ENCODE data around the gene CHAC1. TPM values are rescaled to one million over a fixed set of nuclear protein-coding genes. Genes with fewer than 3 reads are reported as not detected.
"Not testable (repeated sequence)": the region's sequence is repeated elsewhere in the genome, so short reads cannot be mapped to it uniquely, and the experiment has no call there.

CHAC1 gene
- total RNA-seq, 4 donors from 2014 or later, result 0.60 to 6.7 (median 2.5) TPM

GRCh38 chr15:40951764-40952163 is 1.5 kb upstream of the CHAC1 start:
- H3K27ac ChIP-seq, result peak overlapping the region in 1 of 4 donors; percentile 90
- no peak for TF ChIP-seq EP300 (IDR thresholded peaks at IDR 0.05; ENCODE audit: low read depth)
- TF ChIP-seq POLR2A (IDR thresholded peaks at IDR 0.05), result no peak
- TF ChIP-seq CTCF (IDR thresholded peaks at IDR 0.05), result no peak
- no peak for TF ChIP-seq POLR2AphosphoS5 (IDR thresholded peaks at IDR 0.05)
- DNase-seq, result no peak
- WGBS, 2 donors (ENCODE audit: low coverage in 1 of 2), result 88 to 91% methylated on average over 4 of the region's 4 CpGs
- H3K9me3 ChIP-seq, result no peaks in the 10 kb centered on the region
- H3K4me1 ChIP-seq, result peaks cover 2 to 30% (median 15%) of the 10 kb centered on the region in 4 donors
- no peak overlapping the region for H3K4me3 ChIP-seq
- intact Hi-C loops (cut with DNase I; ENCODE audit: low total_unique reads), result no loop called here
- no peaks in the 10 kb centered on the region for H3K27me3 ChIP-seq
- H3K36me3 ChIP-seq, result no peaks in the 10 kb centered on the region
- in situ Hi-C loops (cut with MboI; ENCODE audit: low pct_ligation_motif_present in 1 of 4, low pct_unique_long_range_greater_than_20kb in 1 of 4, low sequenced_read_pairs in 3 of 4), result no loop called here

- in situ Hi-C loops (cut with MboI; ENCODE audit: low pct_ligation_motif_present in 1 of 4, low pct_unique_long_range_greater_than_20kb in 1 of 4, low sequenced_read_pairs in 3 of 4), result no loop called here
- H3K4me1 ChIP-seq, result peaks cover 8 to 37% (median 15%) of the 10 kb centered on the region in 4 donors
- TF ChIP-seq POLR2A (IDR thresholded peaks at IDR 0.05) (no peak), POLR2AphosphoS5 (IDR thresholded peaks at IDR 0.05) (no peak), EP300 (IDR thresholded peaks at IDR 0.05; ENCODE audit: low read depth) (no peak), CTCF (IDR thresholded peaks at IDR 0.05) (no peak)
Measured at GRCh38 chr15:40952301-40952900, 870 bp upstream of the CHAC1 start.

GRCh38 chr15:40953713-40954074 is 423 bp downstream of the CHAC1 start:
- TF ChIP-seq POLR2A (IDR thresholded peaks at IDR 0.05), result no peak
- Histone ChIP-seq H3K4me1 (peaks cover 9 to 42% (median 15%) of the 10 kb centered on the region in 4 donors), H3K27ac (peak overlapping the region; percentile 85 to 90 (median 86)), H3K9me3 (no peaks in the 10 kb centered on the region), H3K27me3 (no peaks in the 10 kb centered on the region), H3K36me3 (no peaks in the 10 kb centered on the region), H3K4me3 (peak overlapping the region; percentile 53 to 82 (median 60))
- DNase-seq, result no peak
- in situ Hi-C loops (cut with MboI; ENCODE audit: low pct_ligation_motif_present in 1 of 4, low pct_unique_long_range_greater_than_20kb in 1 of 4, low sequenced_read_pairs in 3 of 4), result no loop called here
- WGBS, 2 donors (ENCODE audit: low coverage in 1 of 2), result 7 to 13% methylated on average over 2 to 17 of the region's 17 CpGs
- intact Hi-C loops (cut with DNase I; ENCODE audit: low total_unique reads), result no loop called here

More at GRCh38 chr15:40952301-40952900, 870 bp upstream of the CHAC1 start:
- Histone ChIP-seq H3K4me3 (peak overlapping the region in 3 of 4 donors; percentile 53 to 82 (median 56)), H3K27me3 (no peaks in the 10 kb centered on the region), H3K36me3 (no peaks in the 10 kb centered on the region), H3K27ac (peak overlapping the region; percentile 85 to 90 (median 86)), H3K9me3 (no peaks in the 10 kb centered on the region)
- WGBS, 2 donors (ENCODE audit: low coverage in 1 of 2), result 63% methylated on average over 20 of the region's 23 CpGs; no CpG with 5 or more reads in 1 of the 2 donors
- intact Hi-C loops (cut with DNase I; ENCODE audit: low total_unique reads), result no loop called here
- no peak for DNase-seq

- DNase-seq; H3K27ac ChIP-seq; H3K4me3 ChIP-seq; H3K36me3 ChIP-seq; H3K27me3 ChIP-seq; in situ Hi-C loops (cut with MboI; ENCODE audit: low pct_ligation_motif_present in 1 of 4, low pct_unique_long_range_greater_than_20kb in 1 of 4, low sequenced_read_pairs in 3 of 4); intact Hi-C loops (cut with DNase I; ENCODE audit: low total_unique reads); H3K9me3 ChIP-seq: not testable (repeated sequence)
- peaks cover 9 to 37% (median 14%) of the 10 kb centered on the region in 4 donors for H3K4me1 ChIP-seq
- WGBS, 2 donors (ENCODE audit: low coverage in 1 of 2), result 78% methylated on average over 8 of the region's 8 CpGs; no CpG with 5 or more reads in 1 of the 2 donors
Measured at GRCh38 chr15:40954158-40954848, 1.0 kb downstream of the CHAC1 start.

- DNase-seq, result no peak
- intact Hi-C loops (cut with DNase I; ENCODE audit: low total_unique reads), result no loop called here
- Histone ChIP-seq H3K36me3 (no peaks in the 10 kb centered on the region), H3K4me3 (no peak overlapping the region), H3K9me3 (no peaks in the 10 kb centered on the region), H3K4me1 (peaks cover 8 to 31% (median 10%) of the 10 kb centered on the region in 4 donors), H3K27me3 (no peaks in the 10 kb centered on the region), H3K27ac (peak overlapping the region; percentile 49 to 68 (median 56))
- in situ Hi-C loops (cut with MboI; ENCODE audit: low pct_ligation_motif_present in 1 of 4, low pct_unique_long_range_greater_than_20kb in 1 of 4, low sequenced_read_pairs in 3 of 4), result no loop called here
- WGBS, 2 donors (ENCODE audit: low coverage in 1 of 2), result 91% methylated on average over 20 of the region's 20 CpGs; no CpG with 5 or more reads in 1 of the 2 donors
- TF ChIP-seq EP300 (IDR thresholded peaks at IDR 0.05; ENCODE audit: low read depth), result no peak
- TF ChIP-seq POLR2A (IDR thresholded peaks at IDR 0.05), result no peak
- no peak for TF ChIP-seq CTCF (IDR thresholded peaks at IDR 0.05)
- TF ChIP-seq POLR2AphosphoS5 (IDR thresholded peaks at IDR 0.05), result no peak
Measured at GRCh38 chr15:40955141-40955903, 2.1 kb downstream of the CHAC1 start.

Measured in transverse colon (tissue), 4 donors.